ENCODE measurements around the gene NUP93.

The NUP93 gene

GRCh38 chr16:56898847-56899246, 168.9 kb downstream of the NUP93 start:
- DNase-seq: no peak
